Measurements from ENCODE around the gene IL32. TPM values are rescaled to one million over a fixed set of nuclear protein-coding genes. Genes with fewer than 3 reads are reported as not detected.

The IL32 gene
- total RNA-seq, 2 experiments from 2014 or later: 378 to 383 TPM

GRCh38 chr16:3084491-3084890 is 19.1 kb downstream of the IL32 start:
- intact Hi-C loops (cut with DNase I, micrococcal nuclease): no loop called here
- Histone ChIP-seq H3K36me3 (ENCODE audit: insufficient read depth, low read length) (no peaks in the 10 kb centered on the region), H3K27me3 (ENCODE audit: control insufficient read depth in 1 of 2, insufficient read depth in 2 of 2, low read length in 2 of 2) (no peaks in the 10 kb centered on the region), H3K9me3 (ENCODE audit: control insufficient read depth in 1 of 2, insufficient read depth in 1 of 2, low read length in 2 of 2) (peaks cover 0 to 9% of the 10 kb centered on the region in 2 experiments), H3K4me1 (ENCODE audit: insufficient read depth, low read length) (peaks cover 67% of the 10 kb centered on the region), H3K27ac (ENCODE audit: low read depth in 1 of 2, low read length in 2 of 2) (no peak overlapping the region), H3K4me3 (ENCODE audit: low read length) (no peak overlapping the region)
- Mint-ChIP-seq H3K4me1 (ENCODE audit: low read depth) (peaks cover 70% of the 10 kb centered on the region), H3K4me3 (peak overlapping the region; percentile 6), H3K36me3 (ENCODE audit: low read depth) (peaks cover 7% of the 10 kb centered on the region), H3K27me3 (no peaks in the 10 kb centered on the region), H3K27ac (peak overlapping the region; percentile 60), H3K9me3 (no peaks in the 10 kb centered on the region)
- ATAC-seq (ENCODE audit: poor library complexity) (no peak), DNase-seq (no peak)
- CTCF ChIA-PET: no interaction called here
- POLR2A ChIA-PET: interaction anchor here (1.3 kb wide), 1 partner anchor 10 kb away, joined by 5 read pairs; no protein-coding TSS in a partner anchor
- TF ChIP-seq, protein P1, sequence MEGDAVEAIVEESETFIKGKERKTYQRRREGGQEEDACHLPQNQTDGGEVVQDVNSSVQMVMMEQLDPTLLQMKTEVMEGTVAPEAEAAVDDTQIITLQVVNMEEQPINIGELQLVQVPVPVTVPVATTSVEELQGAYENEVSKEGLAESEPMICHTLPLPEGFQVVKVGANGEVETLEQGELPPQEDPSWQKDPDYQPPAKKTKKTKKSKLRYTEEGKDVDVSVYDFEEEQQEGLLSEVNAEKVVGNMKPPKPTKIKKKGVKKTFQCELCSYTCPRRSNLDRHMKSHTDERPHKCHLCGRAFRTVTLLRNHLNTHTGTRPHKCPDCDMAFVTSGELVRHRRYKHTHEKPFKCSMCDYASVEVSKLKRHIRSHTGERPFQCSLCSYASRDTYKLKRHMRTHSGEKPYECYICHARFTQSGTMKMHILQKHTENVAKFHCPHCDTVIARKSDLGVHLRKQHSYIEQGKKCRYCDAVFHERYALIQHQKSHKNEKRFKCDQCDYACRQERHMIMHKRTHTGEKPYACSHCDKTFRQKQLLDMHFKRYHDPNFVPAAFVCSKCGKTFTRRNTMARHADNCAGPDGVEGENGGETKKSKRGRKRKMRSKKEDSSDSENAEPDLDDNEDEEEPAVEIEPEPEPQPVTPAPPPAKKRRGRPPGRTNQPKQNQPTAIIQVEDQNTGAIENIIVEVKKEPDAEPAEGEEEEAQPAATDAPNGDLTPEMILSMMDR (IDR thresholded peaks at IDR 0.05): no peak

- Mint-ChIP-seq H3K27me3 (no peaks in the 10 kb centered on the region), H3K4me3 (no peak overlapping the region), H3K27ac (peak overlapping the region; percentile 60), H3K36me3 (ENCODE audit: low read depth) (peaks cover 7% of the 10 kb centered on the region), H3K9me3 (no peaks in the 10 kb centered on the region), H3K4me1 (ENCODE audit: low read depth) (peaks cover 64% of the 10 kb centered on the region)
- intact Hi-C loops (cut with DNase I, micrococcal nuclease): no loop called here
- POLR2A ChIA-PET: interaction anchor here (4.5 kb wide), 1 partner anchor 9 kb away, joined by 35 read pairs; no protein-coding TSS in a partner anchor
- Histone ChIP-seq H3K4me3 (ENCODE audit: low read length) (no peak overlapping the region), H3K36me3 (ENCODE audit: insufficient read depth, low read length) (no peaks in the 10 kb centered on the region), H3K9me3 (ENCODE audit: control insufficient read depth in 1 of 2, insufficient read depth in 1 of 2, low read length in 2 of 2) (peaks cover 0 to 6% of the 10 kb centered on the region in 2 experiments), H3K27ac (ENCODE audit: low read depth in 1 of 2, low read length in 2 of 2) (no peak overlapping the region), H3K27me3 (ENCODE audit: control insufficient read depth in 1 of 2, insufficient read depth in 2 of 2, low read length in 2 of 2) (no peaks in the 10 kb centered on the region), H3K4me1 (ENCODE audit: insufficient read depth, low read length) (peaks cover 62% of the 10 kb centered on the region)
- no peak for DNase-seq
- TF ChIP-seq, protein P1 (IDR thresholded peaks at IDR 0.05): no peak
- CTCF ChIA-PET: interaction anchor here (0.9 to 2.5 kb wide), 3 partner anchors 26 to 57 kb away, joined by 3 to 10 read pairs (median 3); no protein-coding TSS in a partner anchor
- no peak for ATAC-seq (ENCODE audit: poor library complexity)
Measured at GRCh38 chr16:3084969-3085670, 19.7 kb downstream of the IL32 start.

- no peak overlapping the region for H3K27ac ChIP-seq (ENCODE audit: low read depth in 1 of 2, low read length in 2 of 2)
- H3K4me1 ChIP-seq (ENCODE audit: insufficient read depth, low read length): peaks cover 63% of the 10 kb centered on the region
- no peaks in the 10 kb centered on the region for H3K9me3 Mint-ChIP-seq
- H3K27me3 ChIP-seq (ENCODE audit: control insufficient read depth in 1 of 2, insufficient read depth in 2 of 2, low read length in 2 of 2): no peaks in the 10 kb centered on the region
- DNase-seq (no peak), ATAC-seq (ENCODE audit: poor library complexity) (no peak)
- peaks cover 0 to 2% of the 10 kb centered on the region in 2 experiments for H3K9me3 ChIP-seq (ENCODE audit: control insufficient read depth in 1 of 2, insufficient read depth in 1 of 2, low read length in 2 of 2)
- CTCF ChIA-PET: interaction anchor here (0.9 to 2.5 kb wide), 3 partner anchors 11 to 54 kb away, joined by 3 to 10 read pairs (median 3); no protein-coding TSS in a partner anchor
- TF ChIP-seq, protein P1 (IDR thresholded peaks at IDR 0.05): no peak
- H3K4me3 ChIP-seq (ENCODE audit: low read length): peak overlapping the region; percentile 44
- peaks cover 60% of the 10 kb centered on the region for H3K4me1 Mint-ChIP-seq (ENCODE audit: low read depth)
- intact Hi-C loops (cut with DNase I, micrococcal nuclease): no loop called here
- H3K4me3 Mint-ChIP-seq: peak overlapping the region; percentile 38
- peaks cover 3% of the 10 kb centered on the region for H3K36me3 Mint-ChIP-seq (ENCODE audit: low read depth)
- POLR2A ChIA-PET: interaction anchor here (4.5 kb wide), 1 partner anchor 10 kb away, joined by 35 read pairs; no protein-coding TSS in a partner anchor
- H3K27ac Mint-ChIP-seq: peak overlapping the region; percentile 30
- no peaks in the 10 kb centered on the region for H3K27me3 Mint-ChIP-seq
- no peaks in the 10 kb centered on the region for H3K36me3 ChIP-seq (ENCODE audit: insufficient read depth, low read length)
Measured at GRCh38 chr16:3085868-3086595, 20.6 kb downstream of the IL32 start.
